GM12873 (cell line): ENCODE measurements around the gene ENDOU.

Experiments used
- TF ChIP-seq, protein P1 (sequence below): IDR thresholded peaks from 2 replicates; pipeline ENCODE4 v1.5.1; 2012; ENCODE audit warnings: low read depth, mild to moderate bottlenecking, moderate library complexity, low read length, control low read depth; ENCODE audit not compliant: insufficient read depth; ENCODE audit errors: missing control alignments

ENDOU gene

DNA sequence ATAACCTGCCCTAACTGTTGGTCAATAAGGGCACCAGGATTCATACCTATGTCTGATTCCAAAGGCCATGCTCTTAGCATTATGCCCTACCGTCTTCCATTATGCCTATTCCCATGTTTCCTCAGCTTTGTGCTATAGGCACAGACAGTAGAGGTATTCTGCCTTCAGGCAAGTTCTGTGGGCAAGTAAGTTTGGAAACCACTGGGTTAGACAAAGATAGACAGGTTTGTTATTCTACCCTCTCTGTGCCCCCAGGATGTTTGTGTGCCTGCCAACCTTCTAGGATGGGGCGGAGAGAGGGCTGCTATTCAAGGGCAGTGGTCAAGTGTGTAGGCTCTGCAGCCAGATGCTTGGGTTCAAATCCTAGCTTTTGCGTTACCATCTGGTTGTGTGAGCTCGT is 28.8 kb upstream of the ENDOU start:
- TF ChIP-seq, protein P1, sequence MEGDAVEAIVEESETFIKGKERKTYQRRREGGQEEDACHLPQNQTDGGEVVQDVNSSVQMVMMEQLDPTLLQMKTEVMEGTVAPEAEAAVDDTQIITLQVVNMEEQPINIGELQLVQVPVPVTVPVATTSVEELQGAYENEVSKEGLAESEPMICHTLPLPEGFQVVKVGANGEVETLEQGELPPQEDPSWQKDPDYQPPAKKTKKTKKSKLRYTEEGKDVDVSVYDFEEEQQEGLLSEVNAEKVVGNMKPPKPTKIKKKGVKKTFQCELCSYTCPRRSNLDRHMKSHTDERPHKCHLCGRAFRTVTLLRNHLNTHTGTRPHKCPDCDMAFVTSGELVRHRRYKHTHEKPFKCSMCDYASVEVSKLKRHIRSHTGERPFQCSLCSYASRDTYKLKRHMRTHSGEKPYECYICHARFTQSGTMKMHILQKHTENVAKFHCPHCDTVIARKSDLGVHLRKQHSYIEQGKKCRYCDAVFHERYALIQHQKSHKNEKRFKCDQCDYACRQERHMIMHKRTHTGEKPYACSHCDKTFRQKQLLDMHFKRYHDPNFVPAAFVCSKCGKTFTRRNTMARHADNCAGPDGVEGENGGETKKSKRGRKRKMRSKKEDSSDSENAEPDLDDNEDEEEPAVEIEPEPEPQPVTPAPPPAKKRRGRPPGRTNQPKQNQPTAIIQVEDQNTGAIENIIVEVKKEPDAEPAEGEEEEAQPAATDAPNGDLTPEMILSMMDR, result no peak

DNA sequence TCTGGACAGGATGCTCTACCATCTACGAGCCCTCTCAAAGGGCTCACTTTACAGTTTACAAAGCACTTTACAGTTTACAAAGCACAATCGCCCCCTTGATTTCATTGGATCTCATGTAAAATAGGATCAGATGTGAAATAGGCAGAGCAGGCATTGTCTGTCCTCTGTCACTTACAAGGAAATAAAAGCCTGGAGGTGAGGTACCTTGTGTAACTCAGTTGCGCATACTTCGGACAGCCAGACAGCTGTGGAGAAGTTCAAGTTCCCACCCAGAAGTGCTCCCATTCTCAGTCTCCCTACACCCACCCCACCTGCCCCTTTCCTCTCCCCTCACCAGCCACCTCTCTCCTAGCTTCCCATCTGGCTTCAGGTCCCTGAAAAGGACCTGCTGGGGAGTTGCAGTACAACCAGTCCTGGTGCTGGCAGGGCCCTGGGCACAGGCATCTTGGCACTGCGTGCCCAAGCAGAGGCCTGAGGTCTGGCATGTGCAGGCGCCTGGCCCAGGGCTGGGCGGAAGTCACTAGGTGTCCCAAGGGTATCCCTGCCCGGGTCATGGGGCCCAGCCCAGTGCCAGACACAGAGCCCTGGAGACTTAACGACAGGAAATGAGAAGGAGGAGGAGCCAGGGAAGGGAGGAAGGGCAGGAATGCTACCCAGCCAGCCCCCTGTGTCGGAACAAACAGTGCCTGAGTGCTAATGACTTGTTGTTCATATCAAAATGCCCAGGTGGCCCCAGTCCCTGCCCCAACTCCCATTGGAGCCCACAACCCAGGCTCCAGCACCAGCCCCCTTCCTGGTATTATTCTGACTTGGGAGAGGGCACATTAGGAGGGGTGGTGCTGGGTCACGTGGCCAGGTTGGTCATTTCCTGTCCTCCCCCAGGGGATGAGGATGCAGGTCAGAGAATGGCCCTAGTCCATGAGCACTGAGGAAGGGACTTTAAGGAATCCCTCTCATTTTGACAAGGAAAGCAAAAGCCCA is 28.0 kb upstream of the ENDOU start:
- TF ChIP-seq, protein P1, result no peak

DNA sequence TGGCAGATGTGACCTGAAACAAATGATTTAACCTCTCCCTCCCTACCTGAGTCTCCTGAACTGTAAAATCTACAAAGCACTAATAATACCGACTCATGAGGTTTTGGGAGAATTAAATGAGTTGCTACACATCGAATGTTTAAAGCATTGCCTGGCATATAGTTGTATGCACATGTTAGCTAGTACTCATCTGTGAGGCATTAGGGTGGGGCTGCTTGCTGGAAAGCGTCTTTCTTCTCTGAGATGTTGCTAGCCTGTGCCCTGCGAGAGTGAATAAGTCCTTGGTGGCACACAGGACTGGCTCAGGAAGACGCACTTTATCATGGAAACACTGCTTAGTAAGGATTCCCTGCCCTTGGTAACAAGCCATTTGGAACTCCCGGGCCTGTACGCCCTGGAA is 27.3 kb upstream of the ENDOU start:
- TF ChIP-seq, protein P1, result no peak

DNA sequence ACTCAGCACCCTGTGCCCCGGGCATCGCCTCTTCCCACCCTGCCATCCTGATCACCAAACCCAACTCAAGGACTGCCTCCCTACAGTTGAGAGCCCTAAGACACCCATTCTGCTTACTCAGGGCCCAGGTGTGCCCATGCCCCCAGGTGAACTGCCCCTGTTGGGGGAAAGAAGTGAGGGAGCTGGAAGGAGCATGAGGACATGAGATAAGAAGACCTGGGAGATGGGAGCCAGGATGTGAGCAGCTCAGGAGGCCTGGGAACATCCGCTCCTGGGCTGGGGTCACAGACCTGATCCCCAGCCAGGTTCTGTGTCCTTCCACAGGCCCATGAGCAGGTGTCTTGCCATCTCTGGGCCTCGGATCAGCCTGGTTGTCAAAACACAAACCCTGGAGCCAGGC is 26.8 kb upstream of the ENDOU start:
- TF ChIP-seq, protein P1, result no peak

DNA sequence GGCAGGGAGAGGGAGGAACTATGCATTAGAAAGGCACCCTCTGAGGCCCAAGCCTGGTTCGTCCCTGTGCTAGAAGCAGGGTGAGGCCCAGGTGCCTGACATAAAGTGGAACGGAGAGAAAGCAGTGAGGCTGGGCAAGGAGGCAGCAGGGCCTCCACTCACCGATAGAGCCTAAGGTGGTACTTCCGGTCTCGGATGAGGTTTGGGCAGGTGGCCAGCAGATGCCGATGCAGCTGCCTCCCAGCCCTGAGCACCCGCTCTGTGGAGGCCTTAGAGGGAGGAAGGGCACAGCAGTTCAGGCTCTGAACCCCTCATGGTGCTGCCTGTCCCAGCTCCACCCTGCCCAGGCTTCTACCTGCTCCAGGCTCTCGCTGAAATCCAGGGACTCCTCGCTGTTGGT is 26.3 kb upstream of the ENDOU start:
- TF ChIP-seq, protein P1, result no peak

DNA sequence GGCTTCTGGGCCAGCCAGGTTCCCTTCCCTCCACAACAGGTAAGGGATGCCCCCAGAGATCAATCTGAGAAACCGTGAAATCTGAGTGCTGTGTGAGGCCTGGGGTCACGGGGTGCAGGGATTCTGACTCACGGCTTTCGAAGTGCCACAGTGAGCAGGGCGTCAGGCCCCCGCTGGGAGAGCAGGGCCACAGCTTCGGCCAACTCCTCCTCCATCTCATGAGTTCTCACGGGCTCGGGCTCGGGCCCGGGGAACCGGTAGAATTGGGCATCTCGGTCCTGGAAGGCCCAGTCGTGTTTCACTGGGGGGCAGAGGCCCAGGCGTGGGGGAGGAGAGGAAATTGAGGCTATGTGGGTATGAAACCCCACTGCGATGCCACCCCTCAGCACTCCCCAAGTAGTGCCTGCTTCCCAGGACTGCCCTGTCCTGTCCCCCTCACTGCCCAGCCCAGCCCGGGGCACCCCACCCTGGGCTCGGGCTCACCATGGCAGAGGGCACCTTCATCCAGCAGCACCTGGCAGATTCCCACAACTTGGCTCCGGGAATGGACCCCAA is 25.7 kb upstream of the ENDOU start:
- TF ChIP-seq, protein P1, result no peak

DNA sequence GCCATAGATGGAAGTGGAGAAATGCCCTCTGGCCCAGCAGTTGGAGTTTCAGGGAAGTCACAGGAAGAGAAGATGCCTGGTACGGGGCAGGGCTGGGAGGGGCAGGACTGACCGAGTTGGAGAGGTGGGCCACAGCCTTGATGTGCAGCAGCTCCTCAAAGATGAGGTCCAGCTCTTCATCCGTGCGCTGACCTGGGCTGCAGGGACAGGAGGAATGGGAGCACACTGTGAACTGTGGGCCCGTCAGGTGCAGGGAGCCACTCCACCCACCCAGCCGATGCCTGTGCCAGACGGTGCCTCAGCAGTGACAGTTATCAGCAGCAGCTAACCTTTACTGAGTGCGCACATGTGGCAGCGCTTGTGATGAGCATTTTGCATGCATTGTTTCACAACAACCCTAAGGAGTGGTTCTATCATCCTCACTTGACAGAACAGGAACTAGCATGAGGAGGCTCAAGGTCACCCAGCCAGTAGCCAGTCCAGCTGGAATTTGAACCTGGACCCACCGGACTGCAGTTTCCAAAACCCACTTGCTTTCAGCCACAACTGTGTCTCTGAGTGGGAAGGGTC is 25.0 kb upstream of the ENDOU start:
- TF ChIP-seq, protein P1, result no peak
